WTC11 (cell line): Measurements from ENCODE around the gene ASB1. TPM values are rescaled to one million over a fixed set of nuclear protein-coding genes. Genes with fewer than 3 reads are reported as not detected.

Experiments
- ATAC-seq: fragments of 200-7000 bp; cut with Tn5 transposase; 2 replicates; pipeline ENCODE4 v1.10.0; 2021; ENCODE audit warnings: mild to moderate bottlenecking, moderate library complexity
- CTCF ChIA-PET: fragments of 300-600 bp; sonication (Branson Sonifier 250); formaldehyde crosslinking; loops from one replicate; lab custom pipeline; 2021; ENCODE audit warnings: antibody characterized with exemption; lab: Charles Lee
- POLR2A ChIA-PET: fragments of 350-600 bp; sonication (Branson Sonifier 250); formaldehyde crosslinking; loops from one replicate; lab custom pipeline; 2021; ENCODE audit warnings: antibody characterized with exemption; lab: Charles Lee
- DNase-seq: peaks from one replicate; pipeline ENCODE4 v3.0.0; 2021; ENCODE audit warnings: low spot score
- H3K27ac Mint-ChIP-seq: 2 replicates; pipeline ENCODE4 v1.8.0; 2021; ENCODE audit warnings: mixed read lengths
- H3K27me3 Mint-ChIP-seq: 2 replicates; pipeline ENCODE4 v1.8.0; 2021; ENCODE audit warnings: low read depth, mild to moderate bottlenecking, moderate library complexity, mixed read lengths
- H3K36me3 Mint-ChIP-seq: 2 replicates; pipeline ENCODE4 v1.8.0; 2021; ENCODE audit warnings: mixed read lengths
- H3K4me1 Mint-ChIP-seq: 2 replicates; pipeline ENCODE4 v1.8.0; 2022; ENCODE audit warnings: mixed read lengths
- H3K4me3 Mint-ChIP-seq: 2 replicates; pipeline ENCODE4 v1.8.0; 2021; ENCODE audit warnings: mild to moderate bottlenecking, moderate library complexity, mixed read lengths
- H3K9me3 Mint-ChIP-seq: 2 replicates; pipeline ENCODE4 v1.8.0; 2021; ENCODE audit warnings: mixed read lengths
- ERG ChIP-seq: fragments of 250-450 bp; sonication (Bioruptor Pico); IDR thresholded peaks from 2 replicates; pipeline ENCODE4 v1.8.0; 2021; ENCODE audit warnings: mild to moderate bottlenecking
- GRHL2 ChIP-seq: fragments of 250-450 bp; sonication (Bioruptor Pico); IDR thresholded peaks from 2 replicates; pipeline ENCODE4 v1.8.0; 2022; ENCODE audit warnings: mild to moderate bottlenecking, moderate library complexity; ENCODE audit not compliant: insufficient replicate concordance, severe bottlenecking
- GTF2I ChIP-seq: fragments of 250-450 bp; sonication (Bioruptor Pico); conservative IDR thresholded peaks from 2 replicates; pipeline ENCODE4 v1.4.0; 2021; ENCODE audit warnings: mild to moderate bottlenecking
- MLX ChIP-seq: sonication (generic); formaldehyde crosslinking; IDR thresholded peaks from 2 replicates; pipeline ENCODE4 v1.8.1; 2023; ENCODE audit warnings: mild to moderate bottlenecking, missing genetic modification reagents, moderate library complexity
- NFATC4 ChIP-seq: fragments of 250-450 bp; sonication (Bioruptor Pico); IDR thresholded peaks from 2 replicates; pipeline ENCODE4 v1.9.0; 2021; ENCODE audit warnings: mild to moderate bottlenecking
- NR2C2 ChIP-seq: sonication (generic); formaldehyde crosslinking; IDR thresholded peaks from 2 replicates; pipeline ENCODE4 v1.8.0; 2022; ENCODE audit warnings: mild to moderate bottlenecking, missing genetic modification reagents
- PRDM15 ChIP-seq: sonication (generic); formaldehyde crosslinking; IDR thresholded peaks from 2 replicates; pipeline ENCODE4 v1.8.0; 2022; ENCODE audit warnings: missing genetic modification reagents
- PRRX2 ChIP-seq: fragments of 250-450 bp; sonication (Bioruptor Pico); IDR thresholded peaks from 2 replicates; pipeline ENCODE4 v1.8.0; 2021; ENCODE audit warnings: mild to moderate bottlenecking
- USF2 ChIP-seq: sonication (generic); formaldehyde crosslinking; IDR thresholded peaks from 2 replicates; pipeline ENCODE4 v1.8.1; 2023; ENCODE audit warnings: mild to moderate bottlenecking, missing genetic modification reagents, moderate library complexity
- ZNF121 ChIP-seq: sonication (generic); formaldehyde crosslinking; IDR thresholded peaks from 2 replicates; pipeline ENCODE4 v1.8.0; 2023; ENCODE audit warnings: missing genetic modification reagents
- ZNF219 ChIP-seq: sonication (generic); formaldehyde crosslinking; IDR thresholded peaks from 2 replicates; pipeline ENCODE4 v1.8.0; 2023; ENCODE audit warnings: missing genetic modification reagents, mild to moderate bottlenecking, borderline replicate concordance
- total RNA-seq: library from RNA; stranded (reverse); gene quantifications from 3 replicates; pipeline ENCODE4 v1.2.3, GENCODE V29; 2021
- TF ChIP-seq, protein P1 (sequence below): fragments of 250-450 bp; sonication (Bioruptor Pico); IDR thresholded peaks from 2 replicates; pipeline ENCODE4 v1.9.0; 2021; ENCODE audit warnings: mild to moderate bottlenecking, borderline replicate concordance
- TF ChIP-seq, protein P2 (sequence below): sonication (generic); formaldehyde crosslinking; IDR thresholded peaks from 2 replicates; pipeline ENCODE4 v1.8.1; 2022; ENCODE audit warnings: mild to moderate bottlenecking, moderate library complexity, missing genetic modification reagents
- TF ChIP-seq, protein P3 (sequence below): sonication (generic); formaldehyde crosslinking; IDR thresholded peaks from 2 replicates; pipeline ENCODE4 v1.8.1; 2022; ENCODE audit warnings: low read depth, missing genetic modification reagents, borderline replicate concordance
- TF ChIP-seq, protein P4 (sequence below): sonication (generic); formaldehyde crosslinking; IDR thresholded peaks from 2 replicates; pipeline ENCODE4 v1.8.0; 2022; ENCODE audit warnings: mild to moderate bottlenecking, missing genetic modification reagents

ASB1 gene
- total RNA-seq, 1 experiment from 2014 or later, result 43.9 TPM

- TF ChIP-seq, protein P1, sequence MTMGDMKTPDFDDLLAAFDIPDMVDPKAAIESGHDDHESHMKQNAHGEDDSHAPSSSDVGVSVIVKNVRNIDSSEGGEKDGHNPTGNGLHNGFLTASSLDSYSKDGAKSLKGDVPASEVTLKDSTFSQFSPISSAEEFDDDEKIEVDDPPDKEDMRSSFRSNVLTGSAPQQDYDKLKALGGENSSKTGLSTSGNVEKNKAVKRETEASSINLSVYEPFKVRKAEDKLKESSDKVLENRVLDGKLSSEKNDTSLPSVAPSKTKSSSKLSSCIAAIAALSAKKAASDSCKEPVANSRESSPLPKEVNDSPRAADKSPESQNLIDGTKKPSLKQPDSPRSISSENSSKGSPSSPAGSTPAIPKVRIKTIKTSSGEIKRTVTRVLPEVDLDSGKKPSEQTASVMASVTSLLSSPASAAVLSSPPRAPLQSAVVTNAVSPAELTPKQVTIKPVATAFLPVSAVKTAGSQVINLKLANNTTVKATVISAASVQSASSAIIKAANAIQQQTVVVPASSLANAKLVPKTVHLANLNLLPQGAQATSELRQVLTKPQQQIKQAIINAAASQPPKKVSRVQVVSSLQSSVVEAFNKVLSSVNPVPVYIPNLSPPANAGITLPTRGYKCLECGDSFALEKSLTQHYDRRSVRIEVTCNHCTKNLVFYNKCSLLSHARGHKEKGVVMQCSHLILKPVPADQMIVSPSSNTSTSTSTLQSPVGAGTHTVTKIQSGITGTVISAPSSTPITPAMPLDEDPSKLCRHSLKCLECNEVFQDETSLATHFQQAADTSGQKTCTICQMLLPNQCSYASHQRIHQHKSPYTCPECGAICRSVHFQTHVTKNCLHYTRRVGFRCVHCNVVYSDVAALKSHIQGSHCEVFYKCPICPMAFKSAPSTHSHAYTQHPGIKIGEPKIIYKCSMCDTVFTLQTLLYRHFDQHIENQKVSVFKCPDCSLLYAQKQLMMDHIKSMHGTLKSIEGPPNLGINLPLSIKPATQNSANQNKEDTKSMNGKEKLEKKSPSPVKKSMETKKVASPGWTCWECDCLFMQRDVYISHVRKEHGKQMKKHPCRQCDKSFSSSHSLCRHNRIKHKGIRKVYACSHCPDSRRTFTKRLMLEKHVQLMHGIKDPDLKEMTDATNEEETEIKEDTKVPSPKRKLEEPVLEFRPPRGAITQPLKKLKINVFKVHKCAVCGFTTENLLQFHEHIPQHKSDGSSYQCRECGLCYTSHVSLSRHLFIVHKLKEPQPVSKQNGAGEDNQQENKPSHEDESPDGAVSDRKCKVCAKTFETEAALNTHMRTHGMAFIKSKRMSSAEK (CRISPR knock-in tag), result no peak
- no peak for TF ChIP-seq NFATC4 (CRISPR knock-in tag)
- TF ChIP-seq, protein P2, sequence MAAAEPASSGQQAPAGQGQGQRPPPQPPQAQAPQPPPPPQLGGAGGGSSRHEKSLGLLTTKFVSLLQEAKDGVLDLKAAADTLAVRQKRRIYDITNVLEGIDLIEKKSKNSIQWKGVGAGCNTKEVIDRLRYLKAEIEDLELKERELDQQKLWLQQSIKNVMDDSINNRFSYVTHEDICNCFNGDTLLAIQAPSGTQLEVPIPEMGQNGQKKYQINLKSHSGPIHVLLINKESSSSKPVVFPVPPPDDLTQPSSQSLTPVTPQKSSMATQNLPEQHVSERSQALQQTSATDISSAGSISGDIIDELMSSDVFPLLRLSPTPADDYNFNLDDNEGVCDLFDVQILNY (CRISPR knock-in tag), result no peak
Observed at GRCh38 chr2:238444242-238444641, 17.5 kb downstream of the ASB1 start (continued).

DNA sequence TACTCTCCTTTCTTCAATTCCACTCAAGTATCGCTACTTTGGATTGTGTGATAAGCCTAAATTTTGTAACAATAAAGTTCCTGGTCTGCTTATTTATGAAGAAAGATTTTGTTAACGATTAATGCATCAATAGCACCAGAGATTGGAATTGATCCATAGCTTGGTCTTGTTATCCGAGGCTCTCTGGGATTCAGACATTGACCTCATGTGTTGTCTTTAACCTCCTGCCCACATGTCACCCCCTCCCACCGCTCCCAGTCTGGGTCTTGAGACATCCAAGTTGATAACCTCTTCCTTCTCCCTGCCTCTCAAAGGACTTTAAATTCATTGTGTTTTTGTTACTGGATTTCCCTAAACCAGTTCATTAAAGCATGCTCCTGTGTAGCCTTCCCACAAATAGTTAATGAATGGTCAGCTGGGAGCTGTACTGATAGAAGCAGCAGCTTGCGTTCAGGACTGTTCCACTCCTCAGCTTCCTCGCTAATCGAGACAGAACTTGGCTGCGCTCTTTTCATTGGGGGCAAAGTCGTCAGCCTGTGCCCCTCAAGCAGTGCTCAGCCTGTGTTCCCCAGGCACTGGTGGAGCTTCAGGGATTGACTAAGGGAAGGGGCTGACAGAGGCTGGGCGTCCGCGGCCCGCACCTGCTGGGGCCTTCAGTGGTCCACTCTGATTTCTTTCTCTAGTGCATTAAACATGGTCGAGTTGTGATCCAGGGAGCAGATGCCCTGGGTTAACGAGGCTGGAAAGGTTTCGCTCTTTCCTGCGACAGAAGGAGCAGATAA is 18.9 kb downstream of the ASB1 start:
- CTCF ChIA-PET, result interaction anchor here (1.1 kb wide), 1 partner anchor 183 kb away, joined by 3 read pairs; no protein-coding TSS in a partner anchor

DNA sequence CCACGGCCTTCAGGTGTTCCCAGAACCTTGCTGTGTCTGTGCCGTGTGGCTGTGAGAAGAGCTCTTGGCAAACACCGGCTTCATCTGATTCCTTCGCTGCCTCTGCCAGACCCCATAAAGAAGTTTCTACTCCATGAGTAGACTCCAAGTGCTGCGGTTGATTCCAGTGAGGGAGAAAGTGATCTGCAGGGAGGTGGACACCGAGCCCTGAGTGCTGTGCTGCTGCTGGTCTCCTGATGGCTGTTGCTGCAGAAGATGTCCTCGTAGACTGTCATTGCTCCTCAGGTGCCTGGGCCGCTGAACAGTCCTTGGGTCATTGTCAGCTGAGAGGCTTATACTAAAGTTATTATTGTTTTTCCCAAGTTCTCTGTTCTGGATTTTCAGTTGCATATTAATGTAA is 19.6 kb downstream of the ASB1 start:
- DNase-seq, result no peak
- no peak overlapping the region for H3K27ac Mint-ChIP-seq
- no peaks in the 10 kb centered on the region for H3K9me3 Mint-ChIP-seq
- ChIA-PET POLR2A (no interaction called here), CTCF (interaction anchor here (1.1 kb wide), 1 partner anchor 183 kb away, joined by 3 read pairs; no protein-coding TSS in a partner anchor)
- H3K4me1 Mint-ChIP-seq, result peaks cover 18% of the 10 kb centered on the region
- H3K4me3 Mint-ChIP-seq, result no peak overlapping the region
- H3K27me3 Mint-ChIP-seq, result no peaks in the 10 kb centered on the region
- ATAC-seq, result no peak
- TF ChIP-seq, protein P3, sequence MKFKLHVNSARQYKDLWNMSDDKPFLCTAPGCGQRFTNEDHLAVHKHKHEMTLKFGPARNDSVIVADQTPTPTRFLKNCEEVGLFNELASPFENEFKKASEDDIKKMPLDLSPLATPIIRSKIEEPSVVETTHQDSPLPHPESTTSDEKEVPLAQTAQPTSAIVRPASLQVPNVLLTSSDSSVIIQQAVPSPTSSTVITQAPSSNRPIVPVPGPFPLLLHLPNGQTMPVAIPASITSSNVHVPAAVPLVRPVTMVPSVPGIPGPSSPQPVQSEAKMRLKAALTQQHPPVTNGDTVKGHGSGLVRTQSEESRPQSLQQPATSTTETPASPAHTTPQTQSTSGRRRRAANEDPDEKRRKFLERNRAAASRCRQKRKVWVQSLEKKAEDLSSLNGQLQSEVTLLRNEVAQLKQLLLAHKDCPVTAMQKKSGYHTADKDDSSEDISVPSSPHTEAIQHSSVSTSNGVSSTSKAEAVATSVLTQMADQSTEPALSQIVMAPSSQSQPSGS (CRISPR knock-in tag), result no peak
- TF ChIP-seq PRRX2 (CRISPR knock-in tag), result no peak
- no peak for TF ChIP-seq GRHL2 (CRISPR knock-in tag)
- TF ChIP-seq PRDM15 (CRISPR knock-in tag), result no peak
- TF ChIP-seq USF2 (CRISPR knock-in tag), result no peak
- TF ChIP-seq, protein P4, sequence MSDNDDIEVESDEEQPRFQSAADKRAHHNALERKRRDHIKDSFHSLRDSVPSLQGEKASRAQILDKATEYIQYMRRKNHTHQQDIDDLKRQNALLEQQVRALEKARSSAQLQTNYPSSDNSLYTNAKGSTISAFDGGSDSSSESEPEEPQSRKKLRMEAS, result no peak
- no peak for TF ChIP-seq GTF2I (CRISPR knock-in tag)
- no peak for TF ChIP-seq NR2C2
- TF ChIP-seq NFATC4 (CRISPR knock-in tag), result no peak
- TF ChIP-seq ZNF121, result no peak
- no peak for TF ChIP-seq ERG
- H3K36me3 Mint-ChIP-seq, result peaks cover 59% of the 10 kb centered on the region

More for the DNA sequence above, 18.9 kb downstream of the ASB1 start:
- no peak for TF ChIP-seq ZNF219 (CRISPR knock-in tag)
- no peak for TF ChIP-seq MLX (CRISPR knock-in tag)
- POLR2A ChIA-PET, result no interaction called here
- Mint-ChIP-seq H3K36me3 (peaks cover 53% of the 10 kb centered on the region), H3K27ac (no peak overlapping the region), H3K4me3 (no peak overlapping the region), H3K4me1 (peaks cover 19% of the 10 kb centered on the region), H3K27me3 (no peaks in the 10 kb centered on the region), H3K9me3 (no peaks in the 10 kb centered on the region)
- no peak for DNase-seq
- ATAC-seq, result no peak
